IPS-18a (cell line): ENCODE data around the gene HIGD1A.

Experiments
- H3K27ac ChIP-seq: one replicate; pipeline ENCODE4 v1.5.1; 2013; ENCODE audit warnings: low read length
- H3K27me3 ChIP-seq: one replicate; pipeline ENCODE4 v1.6.1; 2013; ENCODE audit warnings: mild to moderate bottlenecking, low read length; ENCODE audit not compliant: control insufficient read depth, insufficient read depth
- H3K36me3 ChIP-seq: one replicate; pipeline ENCODE4 v1.6.1; 2013; ENCODE audit warnings: low read depth, low read length; ENCODE audit not compliant: control insufficient read depth
- H3K4me1 ChIP-seq: one replicate; pipeline ENCODE4 v1.6.1; 2013; ENCODE audit warnings: low read depth, low read length; ENCODE audit not compliant: control insufficient read depth
- H3K4me3 ChIP-seq: one replicate; pipeline ENCODE4 v1.5.1; 2013; ENCODE audit warnings: low read length
- H3K9ac ChIP-seq: one replicate; pipeline ENCODE4 v1.6.1; 2013; ENCODE audit warnings: mild to moderate bottlenecking, low read length, moderate library complexity
- H3K9me3 ChIP-seq: one replicate; pipeline ENCODE4 v1.6.1; 2013; ENCODE audit warnings: low read depth, low read length; ENCODE audit not compliant: control insufficient read depth

HIGD1A gene

DNA sequence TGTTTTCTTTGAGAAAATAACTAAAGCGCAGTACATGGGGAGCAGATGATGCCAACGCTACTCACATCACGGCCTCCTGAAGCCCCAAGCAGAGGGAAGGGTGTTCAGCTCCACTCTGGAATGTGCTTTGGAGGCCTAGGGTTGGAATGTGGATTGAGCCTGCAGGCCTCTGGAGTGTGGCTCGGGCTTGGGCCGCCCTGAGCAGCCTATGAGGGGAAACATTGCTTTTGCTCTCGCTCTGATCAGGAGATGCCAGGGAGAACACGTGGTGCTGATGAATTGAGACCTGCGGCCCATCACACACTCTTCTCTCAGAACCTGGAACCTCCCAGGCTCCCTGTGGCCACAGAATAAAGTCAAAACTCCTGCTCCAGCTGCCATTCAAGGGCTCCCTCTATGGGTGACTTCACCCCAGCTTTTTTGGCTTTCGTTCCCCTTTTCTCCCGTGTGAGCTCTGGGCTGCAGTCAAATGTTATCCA is 54.5 kb downstream of the HIGD1A start:
- H3K4me3 ChIP-seq = no peak overlapping the region
- no peak overlapping the region for H3K27ac ChIP-seq
- H3K27me3 ChIP-seq = no peaks in the 10 kb centered on the region
- H3K4me1 ChIP-seq = peaks cover 5% of the 10 kb centered on the region
- H3K9ac ChIP-seq = no peak overlapping the region
- no peaks in the 10 kb centered on the region for H3K9me3 ChIP-seq
- no peaks in the 10 kb centered on the region for H3K36me3 ChIP-seq

- Histone ChIP-seq H3K4me3 (no peak overlapping the region), H3K27ac (no peak overlapping the region), H3K4me1 (peaks cover 5% of the 10 kb centered on the region), H3K27me3 (no peaks in the 10 kb centered on the region), H3K36me3 (no peaks in the 10 kb centered on the region), H3K9me3 (no peaks in the 10 kb centered on the region), H3K9ac (no peak overlapping the region)
These were observed 55.1 kb downstream of the HIGD1A start for GRCh38 chr3:42749025-42749752.

DNA sequence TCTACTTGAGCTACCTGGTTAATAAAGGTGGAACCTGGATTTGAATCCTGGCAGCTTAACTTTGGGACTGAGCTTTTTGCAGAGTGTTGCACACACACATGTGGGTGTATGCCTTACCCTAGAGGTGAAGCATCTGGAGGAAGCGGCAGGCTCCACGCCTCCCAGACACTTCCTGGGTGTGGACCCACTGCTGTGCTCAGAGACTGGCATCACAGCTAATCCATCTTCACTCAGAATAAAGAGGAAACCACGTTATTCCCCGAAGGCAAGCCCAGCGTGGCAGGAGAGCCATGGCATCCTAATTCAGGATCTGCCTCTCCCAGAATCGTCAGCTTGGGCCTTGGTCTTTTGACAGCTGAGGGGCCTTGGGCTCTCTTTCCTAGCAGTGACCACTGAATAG is 56.7 kb downstream of the HIGD1A start:
- no peak overlapping the region for H3K9ac ChIP-seq
- H3K27ac ChIP-seq = no peak overlapping the region
- no peaks in the 10 kb centered on the region for H3K36me3 ChIP-seq
- H3K4me3 ChIP-seq = no peak overlapping the region
- peaks cover 5% of the 10 kb centered on the region for H3K4me1 ChIP-seq
- H3K27me3 ChIP-seq = no peaks in the 10 kb centered on the region
- H3K9me3 ChIP-seq = no peaks in the 10 kb centered on the region

- Histone ChIP-seq H3K36me3 (no peaks in the 10 kb centered on the region), H3K4me1 (peaks cover 5% of the 10 kb centered on the region), H3K27ac (no peak overlapping the region), H3K9me3 (no peaks in the 10 kb centered on the region), H3K27me3 (no peaks in the 10 kb centered on the region), H3K9ac (no peak overlapping the region), H3K4me3 (no peak overlapping the region)
These were observed 57.5 kb downstream of the HIGD1A start for GRCh38 chr3:42746455-42747450.

- Histone ChIP-seq H3K36me3 (no peaks in the 10 kb centered on the region), H3K27me3 (no peaks in the 10 kb centered on the region), H3K4me3 (no peak overlapping the region), H3K4me1 (peaks cover 5% of the 10 kb centered on the region), H3K9me3 (no peaks in the 10 kb centered on the region), H3K27ac (no peak overlapping the region), H3K9ac (no peak overlapping the region)
These were observed 58.4 kb downstream of the HIGD1A start for GRCh38 chr3:42745776-42746454.

DNA sequence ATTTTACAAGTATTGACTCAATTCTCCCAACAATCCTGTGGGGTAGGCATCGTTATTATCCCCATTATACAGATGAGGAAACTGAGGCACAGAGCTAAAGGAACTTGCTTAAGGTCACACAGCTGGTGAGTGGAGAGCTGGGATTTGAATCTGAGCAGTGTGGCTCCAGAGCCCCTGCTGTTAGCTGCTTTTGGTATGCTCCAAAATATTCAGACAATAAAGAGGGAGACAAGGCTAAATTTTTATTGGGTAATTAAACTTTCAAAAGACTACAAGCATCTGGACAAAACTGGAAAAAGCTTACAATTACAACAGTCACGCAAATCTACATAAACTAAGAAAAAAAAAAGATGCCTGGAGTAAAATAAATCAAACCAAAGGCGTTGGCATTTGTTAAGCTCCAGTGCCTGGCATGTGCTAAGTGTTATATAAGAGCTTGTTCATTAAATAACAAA is 59.0 kb downstream of the HIGD1A start:
- Histone ChIP-seq H3K27me3 (no peaks in the 10 kb centered on the region), H3K4me3 (no peak overlapping the region), H3K9me3 (no peaks in the 10 kb centered on the region), H3K4me1 (peaks cover 5% of the 10 kb centered on the region), H3K27ac (no peak overlapping the region), H3K36me3 (no peaks in the 10 kb centered on the region), H3K9ac (no peak overlapping the region)

GRCh38 chr3:42743204-42743995 is 60.9 kb downstream of the HIGD1A start:
- H3K4me1 ChIP-seq = no peaks in the 10 kb centered on the region
- no peak overlapping the region for H3K4me3 ChIP-seq
- H3K9ac ChIP-seq = no peak overlapping the region
- H3K27me3 ChIP-seq = no peaks in the 10 kb centered on the region
- no peaks in the 10 kb centered on the region for H3K36me3 ChIP-seq
- no peak overlapping the region for H3K27ac ChIP-seq
- no peaks in the 10 kb centered on the region for H3K9me3 ChIP-seq

- Histone ChIP-seq H3K27me3 (no peaks in the 10 kb centered on the region), H3K36me3 (no peaks in the 10 kb centered on the region), H3K9me3 (no peaks in the 10 kb centered on the region), H3K9ac (no peak overlapping the region), H3K4me1 (no peaks in the 10 kb centered on the region), H3K4me3 (no peak overlapping the region), H3K27ac (no peak overlapping the region)
These were observed 61.6 kb downstream of the HIGD1A start for GRCh38 chr3:42742688-42743087.

DNA sequence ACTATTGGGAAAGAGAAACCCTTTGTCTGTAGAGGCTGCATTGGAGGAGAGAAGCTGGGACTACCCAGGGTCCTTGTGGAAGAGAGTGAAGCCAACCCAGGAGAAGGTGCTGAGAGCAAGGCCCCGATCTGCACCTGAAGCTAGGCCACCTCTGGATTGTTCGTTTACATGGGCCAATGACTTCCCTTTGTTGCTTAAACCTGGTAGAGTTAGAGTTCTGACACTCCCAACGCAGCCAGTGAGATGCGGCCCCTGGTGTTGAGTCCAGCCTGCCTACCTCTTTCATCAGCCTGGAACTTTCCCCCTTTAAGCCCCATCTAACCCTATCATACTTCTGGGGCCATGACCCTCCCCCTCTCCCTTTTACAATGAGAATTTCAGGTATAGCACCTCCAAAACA is 62.0 kb downstream of the HIGD1A start:
- no peaks in the 10 kb centered on the region for H3K36me3 ChIP-seq
- no peaks in the 10 kb centered on the region for H3K4me1 ChIP-seq
- no peak overlapping the region for H3K9ac ChIP-seq
- H3K9me3 ChIP-seq = no peaks in the 10 kb centered on the region
- H3K27ac ChIP-seq = no peak overlapping the region
- H3K4me3 ChIP-seq = no peak overlapping the region
- no peaks in the 10 kb centered on the region for H3K27me3 ChIP-seq

- H3K4me1 ChIP-seq = no peaks in the 10 kb centered on the region
- no peaks in the 10 kb centered on the region for H3K9me3 ChIP-seq
- no peak overlapping the region for H3K9ac ChIP-seq
- no peak overlapping the region for H3K27ac ChIP-seq
- H3K36me3 ChIP-seq = no peaks in the 10 kb centered on the region
- no peaks in the 10 kb centered on the region for H3K27me3 ChIP-seq
- H3K4me3 ChIP-seq = no peak overlapping the region
These were observed 62.5 kb downstream of the HIGD1A start for GRCh38 chr3:42741796-42742195.
